Left renal pelvis (tissue), 4 donors: ENCODE data around the gene INPP1. TPM values are rescaled to one million over a fixed set of nuclear protein-coding genes. Genes with fewer than 3 reads are reported as not detected.
"Not testable (repeated sequence)": the region's sequence is repeated elsewhere in the genome, so short reads cannot be mapped to it uniquely, and the experiment has no call there.

Source experiments
- DNase-seq, 4 donors: peaks; one replicate each; pipeline ENCODE4 v3.0.0-alpha.2; 2013; ENCODE audit warnings: low read depth in 4 of 4, low spot score in 3 of 4
- polyA plus RNA-seq, 4 donors: library from polyadenylated mRNA; unstranded; fragments of 120-200 nt; gene quantifications; one replicate each; pipeline ENCODE4 v1.2.1, GENCODE V29; 2013; ENCODE audit not compliant: insufficient read length in 4 of 4

The INPP1 gene
- polyA plus RNA-seq, 4 donors = 13.4 to 23.6 (median 16.0) TPM

DNA sequence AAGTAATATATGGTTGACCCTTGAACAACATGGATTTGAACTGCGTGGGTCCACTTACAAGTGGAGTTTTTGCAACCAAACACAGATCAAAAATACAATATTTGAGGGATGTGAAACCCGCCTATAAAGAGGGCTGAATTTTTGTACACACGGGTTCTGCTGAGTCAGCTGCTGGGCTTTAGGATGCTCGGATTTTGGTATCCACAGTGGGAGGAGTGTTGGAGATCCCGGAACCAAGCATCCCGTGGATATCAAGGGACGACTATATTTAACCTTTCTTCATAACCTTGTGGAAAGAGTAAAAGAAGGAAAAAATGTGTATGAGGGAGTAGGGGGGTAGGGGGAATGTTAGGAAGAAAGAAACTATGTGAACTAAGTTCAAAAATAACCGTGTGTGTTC, 10.0 kb upstream of the INPP1 start:
- no peak for DNase-seq

DNA sequence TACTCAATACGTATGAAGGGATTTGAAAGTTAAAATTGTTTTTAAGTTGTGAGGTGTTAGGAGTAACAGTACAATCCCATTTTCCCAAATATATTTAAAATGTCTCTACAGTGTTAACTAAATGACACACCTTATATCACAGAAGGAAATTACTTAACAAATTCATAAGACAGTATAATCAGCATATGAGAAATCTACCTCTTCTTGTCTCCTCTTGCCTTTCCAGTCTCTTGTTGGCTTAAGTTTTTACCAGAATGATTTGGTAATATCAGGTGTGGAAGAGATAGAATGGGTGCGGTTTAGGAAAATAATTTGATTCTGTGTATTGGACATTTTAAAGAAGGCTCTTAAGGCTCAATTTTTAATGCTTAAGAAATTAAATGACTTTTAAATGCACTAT, 9.5 kb upstream of the INPP1 start:
- no peak for DNase-seq

DNA sequence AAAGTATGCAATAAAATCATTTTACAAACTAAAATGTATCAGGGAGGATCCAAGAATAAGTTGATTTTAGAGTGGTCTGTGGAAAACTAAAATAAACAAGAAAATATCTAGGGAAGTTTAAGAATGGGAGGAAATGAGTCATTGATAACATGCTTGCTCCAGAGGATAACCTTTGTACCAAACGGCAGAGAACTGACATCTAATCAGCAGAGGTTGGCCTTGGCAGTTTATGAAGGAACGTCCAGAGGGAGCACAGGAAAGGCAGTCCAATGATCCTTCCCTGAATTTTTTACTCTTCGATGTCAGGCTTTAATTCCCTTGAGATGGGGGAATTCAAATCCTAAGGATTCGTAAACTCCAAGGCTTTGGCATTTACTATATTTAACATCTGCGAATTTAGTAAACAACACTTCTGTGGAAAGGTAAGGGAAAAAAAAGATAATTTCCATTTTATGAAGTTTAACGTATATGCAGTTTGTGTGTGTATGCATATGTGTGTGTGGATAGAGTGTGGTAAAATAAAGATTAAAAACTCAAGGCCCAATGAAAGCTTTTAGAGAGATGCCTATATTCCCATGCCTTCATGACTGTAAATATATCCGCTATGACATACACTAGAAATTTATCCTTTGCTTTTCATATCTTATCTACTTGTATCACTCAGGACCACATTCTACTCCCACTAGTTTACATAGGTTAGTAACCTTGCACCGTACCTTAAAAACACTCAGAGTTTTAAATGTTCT, 8.7 kb upstream of the INPP1 start:
- no peak for DNase-seq

DNA sequence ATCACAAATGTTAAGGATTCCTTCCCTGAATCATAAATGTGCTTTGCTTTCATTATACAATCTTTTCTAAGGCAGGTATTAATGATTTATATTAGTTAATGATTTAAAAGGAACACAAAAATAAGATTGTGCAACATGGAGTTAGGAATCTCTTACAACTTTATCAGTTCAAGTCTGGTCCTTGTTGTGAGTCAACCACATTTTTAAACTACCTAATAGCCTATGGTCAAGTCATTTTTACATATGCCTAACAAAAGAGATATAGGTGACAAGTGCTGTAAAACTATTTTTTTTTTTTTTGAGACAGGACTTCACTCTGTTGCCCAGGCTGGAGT, 8.2 kb upstream of the INPP1 start:
- no peak for DNase-seq

DNA sequence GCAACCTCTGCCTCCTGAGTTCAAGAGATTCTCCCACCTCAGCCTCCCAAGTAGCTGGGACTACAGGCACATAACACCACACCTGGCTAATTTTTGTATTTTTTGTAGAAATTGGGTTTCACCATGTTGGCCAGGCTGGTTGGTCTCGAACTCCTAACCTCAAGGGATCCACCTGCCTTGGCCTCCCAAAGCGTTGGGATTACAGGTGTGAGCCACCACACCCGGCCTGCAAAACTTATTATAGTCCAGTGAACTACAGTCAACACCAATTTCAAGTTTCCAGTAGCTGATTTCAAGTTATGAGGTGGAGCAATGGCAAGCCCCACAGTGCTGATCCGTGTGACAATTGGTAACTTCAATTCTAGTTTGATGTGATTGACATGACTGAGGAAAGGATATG, 7.8 kb upstream of the INPP1 start:
- not testable (repeated sequence) for DNase-seq

DNA sequence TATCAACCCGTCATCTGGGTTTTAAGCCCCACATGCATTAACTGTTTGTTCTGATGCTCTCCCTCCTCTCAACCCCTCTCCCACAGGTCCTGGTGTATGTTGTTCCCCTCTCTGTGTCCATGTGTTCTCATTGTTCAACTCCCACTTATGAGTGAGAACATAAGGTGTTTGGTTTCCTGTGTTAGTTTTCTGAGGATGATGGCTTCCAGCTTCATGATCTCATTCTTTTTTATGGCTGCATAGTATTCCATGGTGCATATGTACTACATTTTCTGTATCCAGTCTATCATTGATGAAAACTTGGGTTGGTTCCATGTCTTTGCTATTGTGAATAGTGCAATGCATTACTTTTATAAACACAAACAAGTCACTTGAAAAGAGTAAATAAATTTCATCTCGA, 7.0 kb upstream of the INPP1 start:
- DNase-seq = no peak

DNA sequence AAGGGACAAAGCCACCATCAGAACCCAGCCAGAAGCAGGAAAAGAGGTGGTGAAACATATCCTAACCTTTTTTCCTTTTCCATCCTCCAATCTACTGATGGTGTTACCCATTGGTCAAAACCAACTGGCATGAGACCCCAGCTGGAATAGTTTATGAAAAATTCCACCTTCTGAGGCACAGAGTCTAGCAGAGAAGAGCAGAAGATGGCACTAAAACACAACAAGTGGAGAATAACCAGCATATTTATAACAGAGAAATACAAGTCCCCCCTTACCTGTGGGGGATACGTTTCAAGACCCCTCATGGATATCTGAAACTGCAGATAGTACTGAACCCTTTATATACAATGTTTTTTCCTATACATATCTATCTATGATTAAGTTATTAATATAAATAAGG, 4.9 kb upstream of the INPP1 start:
- no peak for DNase-seq

DNA sequence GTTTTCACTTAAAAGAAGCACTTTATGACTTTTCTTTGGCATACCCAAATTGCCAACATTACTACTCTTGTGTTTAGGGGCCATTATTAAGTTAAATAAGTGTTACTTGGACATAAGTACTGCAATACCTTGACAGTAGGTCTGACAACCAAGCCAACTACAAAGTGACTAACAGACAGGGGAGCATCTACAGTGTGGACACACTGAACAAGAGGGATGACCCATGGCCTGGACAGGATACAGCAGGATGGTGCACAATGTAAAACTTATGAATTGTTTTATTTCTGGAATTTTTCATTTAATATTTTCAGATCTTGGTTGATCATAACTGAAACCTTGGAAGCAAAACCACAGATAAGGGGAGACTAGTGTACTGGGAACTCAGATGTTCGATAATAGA, 4.0 kb upstream of the INPP1 start:
- no peak for DNase-seq

DNA sequence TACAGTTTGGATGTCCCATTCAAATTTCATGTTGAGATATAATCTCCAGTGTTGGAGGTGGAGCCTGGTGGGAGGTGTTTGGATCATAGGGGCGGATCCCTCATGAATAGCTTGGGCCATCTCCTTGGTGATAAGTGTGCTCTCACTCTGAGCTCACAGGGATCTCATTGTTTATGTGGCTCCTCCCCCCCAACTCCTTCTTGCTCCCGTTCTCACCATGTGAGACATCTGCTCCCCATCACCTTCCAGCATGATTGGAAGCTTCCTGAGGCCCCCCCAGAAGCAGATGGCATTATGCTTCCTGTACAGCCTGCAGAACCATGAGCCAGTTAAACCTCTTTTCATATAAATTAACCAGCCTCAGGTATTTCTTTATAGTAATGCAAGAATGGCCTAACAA, 3.0 kb upstream of the INPP1 start:
- no peak for DNase-seq

DNA sequence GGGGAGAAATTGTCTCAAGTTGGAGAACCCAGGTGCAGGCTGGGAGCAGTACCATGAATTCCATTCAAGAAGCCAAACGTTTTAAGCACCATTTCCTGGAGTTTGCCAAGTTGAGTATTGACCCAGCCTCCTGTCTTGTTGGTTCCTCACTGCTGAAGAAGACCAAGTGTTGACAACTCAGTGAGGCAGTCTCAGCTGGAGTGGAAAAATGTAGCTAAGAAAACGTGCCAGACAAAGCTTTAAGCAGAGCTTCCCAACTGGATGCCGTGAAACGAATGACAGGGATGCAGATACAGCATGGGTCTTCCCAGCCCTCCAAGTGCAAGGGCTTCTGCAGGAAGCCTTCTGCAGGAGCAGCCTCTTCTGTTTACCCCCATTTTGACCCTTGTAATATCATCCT, 778 bp upstream of the INPP1 start:
- no peak for DNase-seq

DNA sequence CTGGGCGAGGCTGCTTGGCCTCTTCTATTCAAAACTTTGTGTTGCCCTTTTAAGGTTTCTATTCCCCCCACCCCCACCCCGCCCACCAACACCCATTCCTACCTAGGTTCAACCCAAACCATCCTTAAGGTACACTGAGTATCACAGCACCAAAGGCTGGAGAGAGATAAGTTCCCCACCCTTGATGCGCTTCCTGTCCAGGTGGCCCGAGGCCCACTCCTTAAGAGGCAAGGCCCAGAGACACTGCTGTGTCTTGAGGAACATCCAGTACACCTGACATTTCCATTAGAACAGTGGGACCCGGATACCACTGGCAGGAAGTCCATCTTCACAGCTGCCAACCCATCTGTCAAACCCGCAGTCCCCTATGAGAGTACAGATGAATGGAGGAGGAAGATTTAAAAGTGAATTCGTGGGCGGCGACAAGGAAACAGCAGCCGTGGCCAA, 277 bp upstream of the INPP1 start:
- no peak for DNase-seq

DNA sequence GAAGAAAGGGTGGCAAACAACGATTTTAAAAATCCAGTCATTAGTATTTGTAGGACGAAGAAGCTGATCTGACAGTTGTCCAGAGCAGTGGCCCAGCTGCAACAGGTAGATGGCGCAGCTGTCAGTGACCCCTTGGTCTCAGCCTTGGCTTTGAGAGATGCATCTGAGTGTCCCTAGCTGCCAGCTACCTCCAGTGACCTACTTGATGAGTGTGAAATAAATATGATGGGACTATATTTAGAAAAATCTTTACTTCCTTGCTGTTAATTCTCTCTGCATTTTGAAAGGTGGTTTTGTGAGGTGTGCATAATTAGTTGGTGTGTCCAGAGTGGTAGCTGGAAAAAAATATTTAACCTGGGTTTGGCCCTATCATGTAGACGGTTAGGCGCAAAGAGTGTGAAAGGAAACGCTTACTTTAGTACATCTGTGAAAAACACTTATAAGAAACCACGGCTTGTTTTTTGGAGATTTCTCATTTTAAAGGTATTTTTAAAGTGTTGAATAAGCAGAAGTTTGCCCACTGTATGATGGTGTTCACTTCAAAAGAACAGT, 963 bp downstream of the INPP1 start:
- no peak for DNase-seq

DNA sequence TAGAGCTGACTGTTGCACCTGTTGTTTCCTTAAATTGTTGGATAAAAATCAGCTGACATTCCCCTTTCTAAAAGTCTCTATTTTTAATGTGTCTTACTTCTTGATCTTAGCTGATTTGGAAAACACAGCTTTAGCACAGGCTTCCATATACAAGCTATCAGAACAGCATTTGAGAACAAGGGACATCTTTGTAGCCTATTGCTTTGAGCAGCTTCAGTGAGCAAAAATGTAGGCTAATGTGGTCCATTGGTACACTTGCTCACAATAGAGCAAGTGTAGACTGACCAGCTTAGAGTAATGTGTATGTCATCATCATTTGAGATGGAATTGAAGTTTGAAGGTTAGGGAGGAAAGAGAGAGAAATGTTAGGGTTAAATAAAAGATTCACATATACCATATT, 7.0 kb downstream of the INPP1 start:
- no peak for DNase-seq

DNA sequence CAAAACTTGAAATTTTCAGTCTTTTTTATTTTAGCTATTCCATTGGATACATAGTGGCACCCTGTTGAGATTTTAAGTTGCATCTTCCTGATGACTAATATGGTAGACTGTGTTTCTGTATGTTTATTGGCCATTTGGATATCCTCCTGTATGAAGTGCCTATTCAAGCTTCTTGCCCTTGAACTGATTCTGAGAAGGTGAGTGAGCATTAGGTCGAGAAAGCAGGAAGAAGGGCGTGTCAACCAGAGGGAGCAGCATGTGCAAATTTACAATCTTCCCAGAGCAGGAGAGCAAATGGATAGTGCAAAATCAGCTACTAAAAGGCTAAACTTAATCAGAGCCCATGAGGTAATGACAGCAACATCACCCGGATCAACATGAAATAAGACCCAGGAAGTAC, 8.6 kb downstream of the INPP1 start:
- DNase-seq = no peak

DNA sequence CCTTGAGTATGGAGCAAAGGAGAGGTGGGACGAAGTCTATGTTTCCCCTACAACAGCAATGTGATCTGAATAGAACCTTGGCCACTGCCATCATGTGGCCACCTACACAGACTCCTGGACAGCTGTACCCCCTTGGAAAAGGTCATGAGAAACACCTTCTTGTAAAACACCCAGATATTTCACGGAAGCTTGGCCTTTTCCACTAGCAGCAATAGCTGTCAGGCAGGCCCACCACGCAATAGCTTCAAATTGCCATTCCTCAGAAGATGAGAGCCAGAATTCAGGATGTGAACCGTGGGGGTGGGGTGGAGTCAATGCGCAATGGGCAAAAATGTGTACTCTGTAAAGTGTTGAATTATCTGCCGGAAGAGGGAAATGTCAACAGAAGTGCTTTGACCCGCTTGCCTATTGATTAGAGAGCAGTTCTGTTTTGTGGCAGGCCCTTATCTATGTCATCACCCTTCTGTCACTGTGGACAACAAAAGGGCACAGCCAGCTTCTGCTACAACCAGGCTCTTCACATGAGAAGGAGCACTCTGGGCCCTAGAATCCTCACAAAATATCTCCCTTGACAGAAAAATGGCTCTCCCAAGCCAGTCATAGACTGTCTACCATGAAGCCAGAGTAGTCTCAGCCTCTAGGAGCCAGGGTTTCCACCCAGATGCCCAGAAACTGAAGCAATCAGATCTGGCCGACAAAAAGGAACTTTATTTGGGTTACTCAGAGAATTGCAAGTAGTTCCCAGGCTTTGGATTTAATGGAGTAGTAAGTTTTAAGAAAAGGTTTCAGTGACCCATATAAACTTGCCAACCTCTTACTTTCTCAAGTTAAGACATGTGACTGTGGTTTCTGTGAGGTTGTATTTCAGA, 9.5 kb downstream of the INPP1 start:
- DNase-seq = no peak

DNA sequence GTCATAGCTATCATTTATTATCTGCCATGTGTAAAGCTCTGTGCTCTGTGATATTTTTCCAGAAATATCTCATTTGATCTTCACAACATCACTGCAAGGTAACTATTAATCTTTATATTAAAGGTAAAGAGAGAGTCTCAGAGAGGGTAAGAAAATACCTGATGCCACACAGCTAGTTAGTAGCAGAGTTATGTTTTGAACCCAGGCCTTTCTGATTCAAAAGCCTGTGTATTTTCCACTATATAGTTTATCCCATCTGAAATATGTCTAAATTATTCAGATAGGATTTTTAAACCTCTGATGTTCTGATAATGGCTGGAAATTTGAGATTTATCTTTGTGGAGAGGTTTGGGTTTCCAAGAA, 10.1 kb downstream of the INPP1 start:
- no peak for DNase-seq

DNA sequence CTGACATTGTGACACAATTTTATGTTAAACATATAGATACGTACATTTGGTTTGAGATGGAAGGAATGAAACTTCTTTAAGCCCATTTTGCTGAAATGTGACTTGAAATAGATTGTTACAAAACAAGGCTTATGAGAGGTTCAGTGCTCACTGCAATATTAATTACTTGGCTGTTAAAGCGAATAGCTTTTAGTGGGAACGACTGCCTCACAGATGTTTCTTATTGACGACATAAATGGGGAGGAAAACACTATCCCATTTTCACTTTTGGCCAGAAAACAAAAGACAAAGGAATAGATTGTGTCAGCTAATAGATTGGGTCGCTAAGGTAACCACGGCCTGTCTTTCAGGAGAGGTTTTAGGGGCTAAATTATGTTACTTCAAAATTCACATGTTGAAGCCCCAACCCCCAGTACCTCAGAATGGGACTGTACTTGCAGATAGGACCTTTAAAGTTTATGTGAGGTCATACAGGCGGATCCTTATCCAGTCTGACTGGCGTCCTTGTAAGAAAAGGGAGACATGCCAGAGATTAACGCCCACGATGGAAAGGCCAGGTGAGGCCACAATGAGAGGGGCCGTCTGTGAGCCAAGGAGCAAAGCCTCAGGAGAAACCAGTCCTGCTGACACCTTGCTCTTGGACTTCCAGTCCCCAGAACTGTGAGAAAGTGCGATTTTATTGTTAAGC, 10.8 kb downstream of the INPP1 start:
- no peak for DNase-seq

DNA sequence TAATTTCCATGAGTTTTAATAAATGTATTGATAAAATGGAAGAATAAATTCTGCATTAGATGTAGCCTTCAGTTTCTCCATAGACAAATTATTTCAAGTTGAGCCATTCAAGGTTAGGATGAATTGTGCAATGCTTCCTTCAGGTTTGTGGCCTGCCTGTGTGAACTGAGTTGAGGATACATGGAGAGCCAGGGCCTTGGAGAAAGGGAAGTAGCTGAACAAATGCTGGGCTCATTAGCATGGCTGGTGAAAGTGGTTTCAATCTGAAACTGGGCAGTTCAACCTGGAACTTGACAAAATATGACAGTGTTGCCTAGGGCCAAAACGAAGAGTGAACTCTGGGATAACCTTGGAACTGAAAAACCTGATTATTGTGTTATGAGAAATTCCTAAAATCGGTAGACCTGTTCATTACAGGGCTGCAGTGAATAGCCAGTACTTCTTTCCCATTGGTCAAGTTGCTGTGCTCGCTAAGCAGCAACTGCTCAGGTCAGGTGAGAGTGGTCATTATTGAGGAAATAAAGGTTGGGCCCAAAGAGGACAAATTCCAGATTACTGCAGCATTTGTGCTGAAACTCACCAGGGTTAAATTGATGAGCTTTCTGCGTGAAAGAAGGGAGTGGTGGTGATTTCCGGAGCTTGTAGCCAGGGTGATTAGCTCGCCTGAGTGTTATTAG, 12.7 kb downstream of the INPP1 start:
- no peak for DNase-seq

DNA sequence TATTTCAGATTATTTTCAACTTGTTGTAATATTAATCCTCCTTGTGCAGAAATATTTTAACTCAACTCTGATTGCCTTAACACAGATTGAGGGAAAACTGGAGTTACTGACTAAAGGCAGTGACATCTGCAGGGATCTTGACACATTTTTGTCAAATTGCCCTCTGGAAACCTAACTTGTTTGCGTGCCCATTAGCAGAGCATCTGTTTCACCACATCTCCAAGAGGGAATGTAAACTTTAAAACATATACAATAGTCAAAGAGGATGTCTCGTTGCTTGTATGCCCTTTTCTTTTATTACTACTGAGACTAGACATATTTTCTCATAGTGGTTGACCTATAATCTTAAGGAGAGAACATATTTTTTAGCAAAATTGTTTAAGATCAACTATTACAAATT, 14.2 kb downstream of the INPP1 start:
- DNase-seq = no peak

DNA sequence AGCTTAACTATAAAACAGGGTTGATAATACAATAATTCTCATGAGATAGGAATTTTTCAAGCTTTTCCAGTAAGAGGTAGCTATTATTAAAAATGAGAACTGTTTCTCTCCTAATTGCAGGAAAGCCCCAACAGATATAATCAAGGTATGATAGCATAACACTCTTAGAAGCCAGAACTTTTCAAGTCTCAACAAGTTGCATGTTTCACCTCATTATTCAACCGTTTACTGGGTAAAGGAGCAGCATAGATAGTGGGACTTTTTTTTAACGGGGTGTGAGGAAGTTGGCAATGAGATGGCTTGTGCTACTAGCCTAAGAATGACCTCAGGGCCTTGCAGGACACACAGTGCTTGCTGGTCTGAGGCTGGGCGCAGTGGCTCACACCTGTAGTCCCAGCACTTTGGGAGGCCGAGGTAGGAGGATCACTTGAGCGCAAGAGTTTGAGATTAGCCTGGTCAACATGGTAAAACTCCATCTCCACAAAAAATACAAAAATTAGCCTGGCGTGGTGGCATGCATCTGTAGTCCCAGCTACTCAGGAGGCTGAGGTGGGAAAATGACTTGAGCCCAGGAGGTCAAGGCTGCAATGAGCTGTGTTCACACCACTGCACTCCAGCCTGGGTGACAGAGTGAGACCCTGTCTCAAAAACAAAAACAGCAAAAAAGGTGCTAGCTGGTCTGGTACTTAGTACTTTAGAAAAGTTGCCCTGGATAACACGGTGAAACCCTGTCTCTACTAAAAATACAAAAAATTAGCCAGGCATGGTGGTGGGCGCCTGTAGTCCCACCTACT, 15.5 kb downstream of the INPP1 start:
- DNase-seq = not testable (repeated sequence)
